GM12878 (cell line): ENCODE results near the gene INSIG1. TPM values are rescaled to one million over a fixed set of nuclear protein-coding genes. Genes with fewer than 3 reads are reported as not detected.

Source experiments
- ATAC-seq: fragments of 200-7000 bp; cut with Tn5 transposase; 3 replicates; pipeline ENCODE4 v1.9.1; 2020; ENCODE audit warnings: mild to moderate bottlenecking, moderate library complexity
- BruUV-seq: library from RNA; stranded (reverse); fragments of 400-500 nt; replicated peaks from 2 replicates; lab custom pipeline; 2021; lab: Mats Ljungman, UMichigan
- CTCF ChIA-PET: fragments of 300-600 bp; sonication (Branson Sonifier 250); formaldehyde crosslinking; extraction: SDS; loops from one replicate; lab custom pipeline; 2021; ENCODE audit warnings: inconsistent platforms; lab: Yijun Ruan, JAX
- POLR2A ChIA-PET: fragments of 350-600 bp; formaldehyde crosslinking; extraction: SDS; loops from one replicate; lab custom pipeline; 2021; ENCODE audit warnings: inconsistent platforms; lab: Charles Lee
- RAD21 ChIA-PET: fragments of 300-600 bp; sonication (Branson Sonifier 250); formaldehyde crosslinking; loops from one replicate; lab custom pipeline; 2023; ENCODE audit warnings: antibody characterized with exemption; ENCODE audit not compliant: unreplicated experiment; lab: Charles Lee
- SMC1A ChIA-PET: fragments of 300-600 bp; sonication (Branson Sonifier 250); formaldehyde crosslinking; loops from one replicate; lab custom pipeline; 2023; ENCODE audit not compliant: unreplicated experiment, uncharacterized antibody; lab: Charles Lee
- DNase-seq: peaks from one replicate; pipeline ENCODE4 v3.0.0-alpha.2; 2011; ENCODE audit warnings: low read depth, low spot score
- FAIRE-seq: peaks from 3 replicates; lab custom pipeline; 2011; peaks lifted over from hg19 to GRCh38; lab: Jason Lieb, UNC
- H2AFZ ChIP-seq: 2 replicates; pipeline ENCODE4 v1.6.0; 2011; ENCODE audit warnings: low read depth, low read length, control low read depth; ENCODE audit not compliant: control insufficient read depth
- H3K27ac ChIP-seq: 2 replicates; pipeline ENCODE4 v1.5.1; 2011; ENCODE audit warnings: control low read depth; ENCODE audit not compliant: control insufficient read depth, insufficient read depth
- H3K27me3 ChIP-seq, 2 experiments: replicated peaks in 1 of 2; 2 replicates each; pipeline versions ENCODE4 v1.6.0 to v1.6.1; 2011; ENCODE audit warnings: low read length in 1 of 2; ENCODE audit not compliant: control insufficient read depth in 2 of 2, insufficient read depth in 2 of 2
- H3K36me3 ChIP-seq, 2 experiments: 2 replicates each; pipeline ENCODE4 v1.5.1; 2011; ENCODE audit warnings: low read length in 1 of 2; ENCODE audit not compliant: control insufficient read depth in 2 of 2, insufficient read depth in 2 of 2
- H3K4me1 ChIP-seq: 2 replicates; pipeline ENCODE4 v1.6.1; 2011; ENCODE audit warnings: mild to moderate bottlenecking, low read length, moderate library complexity, mixed read lengths; ENCODE audit not compliant: control insufficient read depth, insufficient read depth
- H3K4me2 ChIP-seq: 2 replicates; pipeline ENCODE4 v1.6.0; 2011; ENCODE audit warnings: control low read depth; ENCODE audit not compliant: control insufficient read depth, insufficient read depth
- H3K4me3 ChIP-seq: fragments of 200-600 bp; sonication (generic); 2 replicates; pipeline ENCODE4 v1.5.1; 2016
- H3K79me2 ChIP-seq: 2 replicates; pipeline ENCODE4 v1.6.0; 2011; ENCODE audit warnings: low read length; ENCODE audit not compliant: control insufficient read depth, insufficient read depth
- H3K9ac ChIP-seq: 2 replicates; pipeline ENCODE4 v1.8.0; 2011; ENCODE audit warnings: low read length, control low read depth, mixed read lengths; ENCODE audit not compliant: control insufficient read depth, insufficient read depth
- H3K9me3 ChIP-seq: replicated peaks from 3 replicates; pipeline ENCODE4 v1.5.1; 2011; ENCODE audit warnings: mild to moderate bottlenecking, low read length; ENCODE audit not compliant: control insufficient read depth, insufficient read depth
- H4K20me1 ChIP-seq: 2 replicates; pipeline ENCODE4 v1.6.0; 2011; ENCODE audit not compliant: control insufficient read depth, insufficient read depth
- CBX3 ChIP-seq: fragments of 200-600 bp; sonication (generic); IDR thresholded peaks from 2 replicates; pipeline ENCODE4 v1.6.1; 2016; ENCODE audit warnings: low read depth, borderline replicate concordance
- CHD4 ChIP-seq: fragments of 200-600 bp; sonication (generic); IDR thresholded peaks from 2 replicates; pipeline ENCODE4 v1.6.1; 2016; ENCODE audit warnings: mild to moderate bottlenecking
- CREB1 ChIP-seq: IDR thresholded peaks from 2 replicates; pipeline ENCODE4 v1.6.1; 2012; ENCODE audit warnings: low read depth, mild to moderate bottlenecking, inconsistent platforms
- FOS ChIP-seq: IDR thresholded peaks from 3 replicates; pipeline ENCODE4 v1.6.1; 2011; ENCODE audit warnings: borderline replicate concordance; ENCODE audit not compliant: insufficient read length; ENCODE audit errors: extremely low read depth
- JUND ChIP-seq: IDR thresholded peaks from 2 replicates; pipeline ENCODE4 v1.6.1; 2012; ENCODE audit warnings: low read depth, mild to moderate bottlenecking, low read length, improper control_type of control experiment, moderate library complexity
- MYB ChIP-seq: fragments of 150-350 bp; IDR thresholded peaks from 2 replicates; pipeline ENCODE4 v1.6.1; 2014; ENCODE audit warnings: mild to moderate bottlenecking, low read depth, low read length, borderline replicate concordance
- POLR2A ChIP-seq: IDR thresholded peaks from 2 replicates; pipeline ENCODE4 v1.6.1; 2011; ENCODE audit warnings: low read depth, mild to moderate bottlenecking, low read length
- POLR2AphosphoS5 ChIP-seq: IDR thresholded peaks from 2 replicates; pipeline ENCODE4 v1.6.1; 2011; ENCODE audit warnings: mild to moderate bottlenecking, low read length, inconsistent platforms
- POU2F2 ChIP-seq: IDR thresholded peaks from 3 replicates; pipeline ENCODE4 v1.6.1; 2011; ENCODE audit warnings: low read depth, mild to moderate bottlenecking, low read length, borderline replicate concordance
- RELA ChIP-seq: fragments of 450-650 bp; IDR thresholded peaks from 2 replicates; pipeline ENCODE4 v1.8.0; 2014; ENCODE audit warnings: borderline replicate concordance; ENCODE audit not compliant: partially characterized antibody
- RUNX3 ChIP-seq: IDR thresholded peaks from 2 replicates; pipeline ENCODE4 v1.6.1; 2012; ENCODE audit warnings: low read length, inconsistent platforms
- SMARCA5 ChIP-seq: fragments of 450-650 bp; IDR thresholded peaks from 2 replicates; pipeline ENCODE4 v1.6.1; 2017; ENCODE audit warnings: mild to moderate bottlenecking
- STAT1 ChIP-seq: fragments of 450-650 bp; conservative IDR thresholded peaks from 2 replicates; pipeline ENCODE4 v1.6.1; 2014; ENCODE audit warnings: antibody characterized with exemption, mild to moderate bottlenecking
- TARDBP ChIP-seq: IDR thresholded peaks from 2 replicates; pipeline ENCODE4 v1.6.1; 2016; ENCODE audit warnings: borderline replicate concordance
- YY1 ChIP-seq: IDR thresholded peaks from 2 replicates; pipeline ENCODE4 v1.6.1; 2011; ENCODE audit warnings: low read depth, mild to moderate bottlenecking, low read length
- ZNF207 ChIP-seq: fragments of 450-650 bp; IDR thresholded peaks from 2 replicates; pipeline ENCODE4 v1.6.1; 2014; ENCODE audit warnings: antibody characterized with exemption, mild to moderate bottlenecking, borderline replicate concordance
- ZNF24 ChIP-seq: fragments of 450-650 bp; IDR thresholded peaks from 2 replicates; pipeline ENCODE4 v1.6.1; 2017; ENCODE audit warnings: antibody characterized with exemption, mild to moderate bottlenecking
- ZNF592 ChIP-seq: fragments of 450-650 bp; IDR thresholded peaks from 2 replicates; pipeline ENCODE4 v1.6.1; 2017; ENCODE audit warnings: mild to moderate bottlenecking, moderate library complexity
- WGBS: methylation state at CpG from one replicate; pipeline ENCODE4 v1.1.6; 2016; ENCODE audit warnings: low lambda C conversion rate; ENCODE audit not compliant: insufficient replicate concordance, insufficient coverage; ENCODE audit errors: missing lambda C conversion rate; 5-methylcytosine and 5-hydroxymethylcytosine counted together
- in situ Hi-C: fragments of 300-500 bp; cut with MboI; formaldehyde crosslinking; loops from 9 replicates; pipeline ENCODE4 v1.14.3; 2018; ENCODE audit warnings: mixed read lengths
- intact Hi-C: fragments of 100-400 bp; cut with micrococcal nuclease; formaldehyde crosslinking; loops from one replicate; pipeline ENCODE4 v1.14.2; 2022; ENCODE audit not compliant: unreplicated experiment
- polyA plus RNA-seq, 11 experiments: library from polyadenylated mRNA; depleted of rRNA in 4 of 11; unstranded in 6 of 11; stranded (reverse) in 5 of 11; fragments of >200 nt; fragmentation: Nextera tagmentation in 4 of 11; fragmentation: Illumina TruSeq in 1 of 11; extraction: Ambion mirVana in 4 of 11; extraction: Trizol in 1 of 11; gene quantifications; 1 replicate in 1 of 11; 2 replicates in 10 of 11; pipeline versions ENCODE4 v1.2.1 to v1.2.3, GENCODE V29; 2011 to 2016; ENCODE audit warnings: inconsistent platforms in 2 of 11, missing spikeins in 2 of 11, low read depth in 1 of 11
- total RNA-seq, 4 experiments: library from RNA; depleted of rRNA in 3 of 4; stranded (reverse); fragments of >200 nt in 3 of 4; fragmentation: Illumina TruSeq in 1 of 4; extraction: Trizol in 1 of 4; gene quantifications; 2 replicates each; pipeline versions ENCODE4 v1.2.1 to v1.2.3, GENCODE V29; 2013 to 2021
- TF ChIP-seq, protein P1 (sequence below): IDR thresholded peaks from 2 replicates; pipeline ENCODE4 v1.6.1; 2012; ENCODE audit warnings: low read depth, low read length, improper control_type of control experiment

Gene INSIG1
- total and polyA plus RNA-seq, 10 of the 15 experiments (the other 5 are each of a cell fraction or from before 2014, with no cell fraction given), result 29.6 to 168 (median 91.1) TPM

GRCh38 chr7:155337946-155338631 lies 40.4 kb downstream of the INSIG1 start (continued):
- TF ChIP-seq ZNF592 (no peak), ZNF207 (no peak), SMARCA5 (no peak), CREB1 (no peak), POLR2AphosphoS5 (no peak), CBX3 (no peak)
- TF ChIP-seq, all 136 proteins: peak for 0

DNA sequence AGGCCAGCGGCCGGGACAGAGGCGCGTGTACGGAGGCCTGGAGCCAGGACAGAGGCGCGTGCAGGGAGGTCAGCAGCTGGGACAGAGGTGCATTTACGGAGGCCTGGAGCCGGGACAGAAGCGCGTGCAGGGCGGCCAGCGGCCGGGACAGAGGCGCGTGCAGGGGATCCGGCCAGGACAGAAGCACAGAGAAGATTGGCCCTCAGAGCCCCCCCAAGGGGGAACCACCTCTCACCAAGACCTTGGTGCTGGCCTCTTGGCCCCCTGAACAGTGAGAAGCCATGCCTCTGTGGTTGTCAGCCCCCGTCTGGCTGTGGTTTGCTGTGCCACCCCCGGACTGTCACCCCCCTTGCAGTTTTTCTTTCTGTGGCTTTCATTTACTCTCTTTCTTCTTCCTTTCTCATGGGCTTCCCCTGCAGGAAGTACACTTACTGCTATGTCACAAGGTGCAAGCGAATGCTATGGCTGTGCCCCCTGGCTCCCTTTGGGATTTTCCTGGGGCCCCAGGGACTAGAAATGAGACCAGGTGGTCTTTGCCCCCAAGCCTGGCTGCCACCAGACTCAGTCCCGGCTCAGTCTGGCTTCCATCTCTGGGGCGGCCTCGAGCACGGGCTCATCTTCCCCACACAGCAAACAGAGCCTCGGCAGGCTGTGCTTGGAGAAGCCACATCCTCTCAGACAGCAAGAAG lies 41.1 kb downstream of the INSIG1 start:
- H3K36me3 ChIP-seq, result no peaks in the 10 kb centered on the region
- H3K4me1 ChIP-seq, result peaks cover 3% of the 10 kb centered on the region; the same call in 1 of the 2 replicates
- no peaks in the 10 kb centered on the region for H3K79me2 ChIP-seq
- 57% methylated on average over 25 of the region's 25 CpGs for WGBS
- H3K4me2 ChIP-seq, result no peak overlapping the region
- FAIRE-seq (no peak), DNase-seq (no peak), ATAC-seq (peak; percentile 60)
- no peaks in the 10 kb centered on the region for H4K20me1 ChIP-seq
- ChIA-PET CTCF (no interaction called here), RAD21 (no interaction called here), POLR2A (no interaction called here), SMC1A (no interaction called here)
- H3K9me3 ChIP-seq, result no peaks in the 10 kb centered on the region; the same call in 2 of the 3 replicates
- BruUV-seq, result no TSS peak
- no peak overlapping the region for H3K9ac ChIP-seq
- no peak overlapping the region for H2AFZ ChIP-seq
- no peaks in the 10 kb centered on the region; a peak in 1 of 4 replicates for H3K27me3 ChIP-seq
- in situ Hi-C loops, result no loop called here
- H3K27ac ChIP-seq, result no peak overlapping the region
- no peak overlapping the region for H3K4me3 ChIP-seq
- intact Hi-C loops, result no loop called here
- TF ChIP-seq YY1, result no peak
- TF ChIP-seq POLR2A, result no peak
- no peak for TF ChIP-seq JUND
- TF ChIP-seq RELA, result no peak
- no peak for TF ChIP-seq STAT1
- TF ChIP-seq CHD4, result no peak
- TF ChIP-seq POU2F2, result no peak
- no peak for TF ChIP-seq MYB
- no peak for TF ChIP-seq ZNF24
- TF ChIP-seq RUNX3, result peak; percentile 66
- no peak for TF ChIP-seq TARDBP
- TF ChIP-seq FOS, result no peak
- TF ChIP-seq, protein P1, sequence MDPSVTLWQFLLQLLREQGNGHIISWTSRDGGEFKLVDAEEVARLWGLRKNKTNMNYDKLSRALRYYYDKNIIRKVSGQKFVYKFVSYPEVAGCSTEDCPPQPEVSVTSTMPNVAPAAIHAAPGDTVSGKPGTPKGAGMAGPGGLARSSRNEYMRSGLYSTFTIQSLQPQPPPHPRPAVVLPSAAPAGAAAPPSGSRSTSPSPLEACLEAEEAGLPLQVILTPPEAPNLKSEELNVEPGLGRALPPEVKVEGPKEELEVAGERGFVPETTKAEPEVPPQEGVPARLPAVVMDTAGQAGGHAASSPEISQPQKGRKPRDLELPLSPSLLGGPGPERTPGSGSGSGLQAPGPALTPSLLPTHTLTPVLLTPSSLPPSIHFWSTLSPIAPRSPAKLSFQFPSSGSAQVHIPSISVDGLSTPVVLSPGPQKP, result no peak
- no peak for TF ChIP-seq CBX3
